H1 (cell line): ENCODE data around the gene ADAMTS6. TPM values are rescaled to one million over a fixed set of nuclear protein-coding genes. Genes with fewer than 3 reads are reported as not detected.

Experiments used
- CTCF ChIA-PET: fragments of 300-600 bp; sonication (Branson Sonifier 250); formaldehyde crosslinking; loops from one replicate; lab custom pipeline; 2021; ENCODE audit not compliant: partially characterized antibody; lab: Charles Lee
- POLR2A ChIA-PET: fragments of 300-600 bp; sonication (Branson Sonifier 250); formaldehyde crosslinking; loops from one replicate; lab custom pipeline; 2021; ENCODE audit warnings: inconsistent platforms; ENCODE audit not compliant: partially characterized antibody; lab: Charles Lee
- DNase-seq, 2 experiments: peaks; one replicate each; pipeline versions ENCODE4 v3.0.0 to v3.0.0-alpha.2; 2010 to 2022; ENCODE audit warnings: low spot score in 2 of 2, low read depth in 1 of 2, mixed read lengths in 1 of 2
- FAIRE-seq: peaks from 2 replicates; lab custom pipeline; 2011; peaks lifted over from hg19 to GRCh38; lab: Jason Lieb, UNC
- H2AFZ ChIP-seq: 2 replicates; pipeline ENCODE4 v1.8.1; 2012; ENCODE audit warnings: low read length, inconsistent platforms
- H2AK5ac ChIP-seq: 2 replicates; pipeline ENCODE4 v1.6.1; 2013; ENCODE audit warnings: low read depth, low read length
- H2BK120ac ChIP-seq: replicated peaks from 2 replicates; pipeline ENCODE3; 2013; ENCODE audit warnings: low read depth, low read length, inconsistent platforms
- H2BK12ac ChIP-seq: 2 replicates; pipeline ENCODE4 v1.6.1; 2013; ENCODE audit warnings: low read depth, low read length
- H2BK15ac ChIP-seq: 2 replicates; pipeline ENCODE4 v1.6.1; 2013; ENCODE audit warnings: low read length
- H2BK20ac ChIP-seq: 2 replicates; pipeline ENCODE4 v1.6.1; 2013; ENCODE audit warnings: low read length
- H2BK5ac ChIP-seq: 2 replicates; pipeline ENCODE4 v1.6.1; 2013; ENCODE audit warnings: low read depth, low read length
- H3K14ac ChIP-seq: 2 replicates; pipeline ENCODE4 v1.6.1; 2013; ENCODE audit warnings: inconsistent platforms; ENCODE audit not compliant: insufficient read length
- H3K18ac ChIP-seq: 2 replicates; pipeline ENCODE4 v1.6.1; 2013; ENCODE audit warnings: low read length; ENCODE audit errors: extremely low read depth
- H3K23ac ChIP-seq: 2 replicates; pipeline ENCODE4 v1.6.1; 2013; ENCODE audit warnings: inconsistent platforms; ENCODE audit not compliant: insufficient read length
- H3K23me2 ChIP-seq: 2 replicates; pipeline ENCODE4 v1.6.1; 2013; ENCODE audit warnings: low read depth, low read length
- H3K27ac ChIP-seq: 2 replicates; pipeline ENCODE4 v1.6.1; 2011; ENCODE audit warnings: low read depth, low read length, inconsistent platforms
- H3K27me3 ChIP-seq, 4 experiments: replicated peaks in 1 of 4; 1 replicate in 1 of 4; 2 replicates in 3 of 4; pipeline versions ENCODE4 v1.6.1 to v1.8.1; 2011 to 2013; ENCODE audit warnings: low read length in 3 of 4, mild to moderate bottlenecking in 3 of 4, inconsistent platforms in 2 of 4, mixed read lengths in 2 of 4, moderate library complexity in 1 of 4; ENCODE audit not compliant: control insufficient read depth in 3 of 4, insufficient read depth in 3 of 4; ENCODE audit errors: extremely low read depth in 1 of 4
- H3K36me3 ChIP-seq, 4 experiments: 2 replicates each; pipeline versions ENCODE4 v1.6.1 to v1.8.1; 2011 to 2013; ENCODE audit warnings: mild to moderate bottlenecking in 4 of 4, low read length in 3 of 4, moderate library complexity in 2 of 4, control low read depth in 1 of 4, inconsistent platforms in 1 of 4; ENCODE audit not compliant: insufficient read depth in 4 of 4, control insufficient read depth in 2 of 4
- H3K4ac ChIP-seq: replicated peaks from 2 replicates; pipeline ENCODE3; 2013; ENCODE audit warnings: low read length, low read depth, mixed read lengths, inconsistent platforms; ENCODE audit not compliant: insufficient read length
- H3K4me1 ChIP-seq, 4 experiments: replicated peaks in 1 of 4; 1 replicate in 1 of 4; 2 replicates in 3 of 4; pipeline versions ENCODE4 v1.6.1 to v1.8.1; 2011 to 2013; ENCODE audit warnings: low read length in 3 of 4, inconsistent platforms in 2 of 4, mixed read lengths in 1 of 4; ENCODE audit not compliant: insufficient read depth in 4 of 4, control insufficient read depth in 3 of 4
- H3K4me2 ChIP-seq, 2 experiments: 2 replicates each; pipeline versions ENCODE4 v1.6.1 to v1.8.1; 2011 to 2013; ENCODE audit warnings: low read depth in 2 of 2, low read length in 2 of 2, control low read depth in 1 of 2, inconsistent platforms in 1 of 2, mild to moderate bottlenecking in 1 of 2; ENCODE audit not compliant: insufficient read depth in 1 of 2
- H3K4me3 ChIP-seq, 4 experiments: fragments of 200-600, 300-600 bp in 1 of 4; sonication (generic), shearing (Covaris generic), sonication (Bioruptor Twin) in 1 of 4; 2 replicates each; pipeline versions ENCODE4 v1.5.1 to v1.8.1; 2011 to 2016; ENCODE audit warnings: low read length in 4 of 4, low read depth in 3 of 4, control low read depth in 2 of 4, inconsistent platforms in 2 of 4, mild to moderate bottlenecking in 2 of 4, mixed read lengths in 1 of 4, moderate library complexity in 1 of 4; ENCODE audit not compliant: insufficient read depth in 2 of 4; ENCODE audit errors: extremely low read depth in 1 of 4
- H3K56ac ChIP-seq: replicated peaks from 2 replicates; pipeline ENCODE3; 2013; ENCODE audit warnings: low read depth, mild to moderate bottlenecking, mixed read lengths, low read length, inconsistent platforms; ENCODE audit not compliant: insufficient read length
- H3K79me1 ChIP-seq: 2 replicates; pipeline ENCODE4 v1.6.1; 2013; ENCODE audit warnings: low read depth, low read length, control low read depth
- H3K79me2 ChIP-seq, 2 experiments: 2 replicates each; pipeline versions ENCODE4 v1.6.1 to v1.8.1; 2012 to 2013; ENCODE audit warnings: low read length in 2 of 2, mild to moderate bottlenecking in 2 of 2, inconsistent platforms in 1 of 2; ENCODE audit not compliant: insufficient read depth in 2 of 2, control insufficient read depth in 1 of 2
- H3K9ac ChIP-seq, 4 experiments: replicated peaks in 1 of 4; 1 replicate in 1 of 4; 2 replicates in 3 of 4; pipeline versions ENCODE4 v1.6.1 to v1.8.1; 2011 to 2013; ENCODE audit warnings: low read depth in 3 of 4, low read length in 3 of 4, control low read depth in 2 of 4, mild to moderate bottlenecking in 2 of 4, moderate library complexity in 2 of 4, inconsistent platforms in 1 of 4; ENCODE audit errors: extremely low read depth in 1 of 4
- H3K9me3 ChIP-seq, 2 experiments: 2 replicates each; pipeline versions ENCODE4 v1.6.1 to v1.8.1; 2012 to 2013; ENCODE audit warnings: mild to moderate bottlenecking in 2 of 2, moderate library complexity in 2 of 2, control low read depth in 1 of 2, inconsistent platforms in 1 of 2, low read depth in 1 of 2, low read length in 1 of 2, mixed read lengths in 1 of 2; ENCODE audit not compliant: insufficient read depth in 2 of 2
- H4K20me1 ChIP-seq, 2 experiments: replicated peaks in 1 of 2; 2 replicates each; pipeline versions ENCODE3 to v1.8.1; 2011 to 2013; ENCODE audit warnings: inconsistent platforms in 2 of 2, low read length in 2 of 2, mild to moderate bottlenecking in 1 of 2; ENCODE audit not compliant: insufficient read depth in 2 of 2, control insufficient read depth in 1 of 2
- H4K5ac ChIP-seq: 2 replicates; pipeline ENCODE4 v1.6.1; 2013; ENCODE audit warnings: low read length, low read depth, mixed read lengths, inconsistent platforms; ENCODE audit not compliant: insufficient read length
- H4K8ac ChIP-seq: 2 replicates; pipeline ENCODE4 v1.8.0; 2013; ENCODE audit warnings: mild to moderate bottlenecking, moderate library complexity, low read length, inconsistent platforms; ENCODE audit not compliant: insufficient read depth; ENCODE audit errors: extremely low read depth
- H4K91ac ChIP-seq: replicated peaks from 2 replicates; pipeline ENCODE3; 2013; ENCODE audit warnings: low read length, mixed read lengths, inconsistent platforms; ENCODE audit not compliant: insufficient read length
- CBX5 ChIP-seq: fragments of 300-800, 300-1000 bp; sonication (generic); IDR thresholded peaks from 2 replicates; pipeline ENCODE4 v1.7.1; 2016; ENCODE audit warnings: antibody characterized with exemption, low read length, low read depth
- EP300 ChIP-seq, 2 experiments: IDR thresholded peaks; 1 replicate in 1 of 2; 2 replicates in 1 of 2; pipeline ENCODE4 v1.6.1; 2011 to 2012; ENCODE audit warnings: low read depth in 2 of 2, low read length in 2 of 2, mild to moderate bottlenecking in 2 of 2, borderline replicate concordance in 1 of 2, inconsistent platforms in 1 of 2, moderate library complexity in 1 of 2
- JUND ChIP-seq: IDR thresholded peaks from 2 replicates; pipeline ENCODE4 v1.6.1; 2011; ENCODE audit warnings: mild to moderate bottlenecking, improper control_type of control experiment, low read length
- RNF2 ChIP-seq: fragments of 200-900, 300-1000 bp; sonication (generic); IDR thresholded peaks from 2 replicates; pipeline ENCODE4 v1.7.1; 2016; ENCODE audit warnings: borderline replicate concordance, low read depth, mild to moderate bottlenecking, antibody characterized with exemption, low read length; ENCODE audit not compliant: poor library complexity, severe bottlenecking; ENCODE audit errors: missing control alignments
- WGBS, 2 experiments: shearing (Covaris generic) in 1 of 2; methylation state at CpG; one replicate each; pipeline versions ENCODE4 v1.1.6 to v1.1.7; 2013 to 2015; ENCODE audit warnings: low lambda C conversion rate in 2 of 2, mixed read lengths in 2 of 2, inconsistent platforms in 1 of 2, low coverage in 1 of 2, missing lambda C conversion rate in 1 of 2; ENCODE audit not compliant: insufficient replicate concordance in 2 of 2, insufficient coverage in 1 of 2, insufficient read length in 1 of 2; ENCODE audit errors: extremely low coverage in 1 of 2, missing lambda C conversion rate in 1 of 2; 5-methylcytosine and 5-hydroxymethylcytosine counted together
- polyA plus RNA-seq, 7 experiments: library from polyadenylated mRNA; depleted of rRNA in 3 of 7; stranded (reverse) in 5 of 7; unstranded in 2 of 7; fragments of >200 nt in 5 of 7; fragments of 200-250 nt in 2 of 7; gene quantifications; 1 replicate in 5 of 7; 2 replicates in 1 of 7; 4 replicates in 1 of 7; pipeline versions ENCODE4 v1.2.1 to v1.2.3, GENCODE V29; 2011 to 2013; ENCODE audit warnings: missing spikeins in 2 of 7, mixed read lengths in 2 of 7
- total RNA-seq: library from RNA; stranded (reverse); fragmentation: NEBNext Ultra II Directional; extraction: Animal tissue kit (Norgen Biotek cat#: 25700); gene quantifications from 2 replicates; pipeline ENCODE4 v1.2.1, GENCODE V29; 2021

ADAMTS6 gene
- total and polyA plus RNA-seq, 2 of the 8 experiments (the other 6 are each of a cell fraction or from before 2014, with no cell fraction given) = 0.74 to 2.4 TPM

DNA sequence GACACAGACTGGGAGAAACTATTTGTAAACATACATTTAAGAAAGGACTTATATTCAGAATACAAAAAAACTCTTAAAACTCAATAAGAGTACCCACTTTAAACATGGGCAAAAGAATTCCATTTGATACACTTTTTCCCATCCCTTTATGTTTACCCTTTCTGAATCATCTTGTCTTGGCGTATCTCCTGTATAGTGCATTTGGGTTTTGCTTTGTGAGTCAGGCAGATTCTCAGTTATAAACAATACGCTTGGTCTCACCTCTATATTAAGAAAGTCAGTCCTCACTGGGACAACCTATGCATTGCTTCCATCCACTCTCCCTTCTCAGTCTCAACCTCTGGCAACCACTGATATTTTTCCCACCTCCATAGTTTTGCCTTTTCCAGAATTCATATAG is 27.3 kb upstream of the ADAMTS6 start:
- Histone ChIP-seq H3K9me3 (no peaks in the 10 kb centered on the region), H3K79me1 (no peaks in the 10 kb centered on the region), H3K36me3 (no peaks in the 10 kb centered on the region), H4K91ac (no peak overlapping the region), H3K23me2 (no peaks in the 10 kb centered on the region), H3K79me2 (no peaks in the 10 kb centered on the region), H2BK12ac (no peak overlapping the region), H3K9ac (no peak overlapping the region)
- FAIRE-seq (no peak), DNase-seq (no peak)
- POLR2A ChIA-PET = no interaction called here
- TF ChIP-seq RNF2 (no peak), JUND (no peak), EP300 (IDR thresholded peaks at IDR 0.05; ENCODE audit: borderline replicate concordance in 1 of 2, low read depth in 2 of 2, low read length in 2 of 2) (no peak), CBX5 (no peak)
- TF ChIP-seq, all 59 proteins: peak for 0
- H2BK120ac ChIP-seq = no peak overlapping the region
- no peak overlapping the region for H2AFZ ChIP-seq
- no peak overlapping the region for H2BK5ac ChIP-seq
- no peak overlapping the region for H4K8ac ChIP-seq
- no peak overlapping the region for H3K56ac ChIP-seq
- H4K20me1 ChIP-seq = no peaks in the 10 kb centered on the region
- no peak overlapping the region for H3K4me3 ChIP-seq
- no peaks in the 10 kb centered on the region for H3K27me3 ChIP-seq
- H4K5ac ChIP-seq = no peak overlapping the region
- H2BK20ac ChIP-seq = no peak overlapping the region
- WGBS, 2 experiments = 90% methylated on average over 2 of the region's 2 CpGs; no CpG with 5 or more reads in 1 of the 2 experiments
- H3K27ac ChIP-seq = no peak overlapping the region
- H3K14ac ChIP-seq = no peak overlapping the region
- CTCF ChIA-PET = no interaction called here
- H3K23ac ChIP-seq = no peak overlapping the region
- H3K4ac ChIP-seq = no peak overlapping the region
- no peak overlapping the region for H2BK15ac ChIP-seq
- no peak overlapping the region for H3K4me2 ChIP-seq
- H3K18ac ChIP-seq = no peak overlapping the region
- H2AK5ac ChIP-seq = no peak overlapping the region
- no peaks in the 10 kb centered on the region for H3K4me1 ChIP-seq
